NCI-H1694 treated with DMSO at 0.1 percent for 48 hours (cell line): ENCODE data around the gene DHODH.

ENCODE experiments used
- DNase-seq: peaks from one replicate; lab custom pipeline; 2025; lab: John Stamatoyannopoulos, UW

DHODH gene

GRCh38 chr16:72013888-72014581, 5.5 kb downstream of the DHODH start:
- no peak for DNase-seq

DNA sequence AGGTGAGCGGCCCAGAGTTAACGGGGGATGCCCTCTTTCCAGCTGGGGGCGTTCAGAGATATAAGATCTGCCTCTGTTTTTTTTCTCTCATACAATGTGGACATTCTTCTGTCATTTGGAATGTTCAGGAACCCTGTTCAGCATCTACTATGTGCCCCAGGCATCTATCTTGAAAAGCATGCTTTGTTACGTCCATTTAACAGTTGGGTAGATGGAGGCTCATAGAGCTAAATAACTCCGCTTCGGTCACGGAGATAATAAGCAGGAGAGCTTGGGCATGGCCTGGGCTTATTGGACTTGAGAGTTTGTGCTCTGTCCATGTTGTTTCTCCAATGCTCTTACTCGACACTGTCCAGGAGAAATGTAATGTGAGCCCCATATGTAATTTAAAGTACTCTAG, 6.1 kb downstream of the DHODH start:
- no peak for DNase-seq

DNA sequence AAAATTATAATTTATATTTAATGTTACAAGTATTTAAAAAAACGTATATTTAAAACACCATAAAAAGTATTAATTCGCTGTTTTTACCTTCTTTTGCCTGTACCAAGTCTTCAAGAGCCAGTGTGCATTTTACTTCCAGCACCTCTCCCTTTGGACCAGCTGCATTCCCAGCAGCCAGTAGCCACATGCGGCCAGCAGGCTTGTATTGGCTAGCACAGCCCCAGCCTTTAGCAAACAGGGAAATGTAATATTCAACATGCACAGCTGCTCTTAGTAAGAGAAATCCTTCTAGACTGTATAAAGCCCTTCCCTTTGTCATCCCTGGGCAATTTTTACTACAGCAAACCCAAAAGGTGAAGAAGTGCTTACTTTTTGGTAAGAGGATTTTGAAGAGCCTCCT, 6.6 kb downstream of the DHODH start:
- DNase-seq: no peak

DNA sequence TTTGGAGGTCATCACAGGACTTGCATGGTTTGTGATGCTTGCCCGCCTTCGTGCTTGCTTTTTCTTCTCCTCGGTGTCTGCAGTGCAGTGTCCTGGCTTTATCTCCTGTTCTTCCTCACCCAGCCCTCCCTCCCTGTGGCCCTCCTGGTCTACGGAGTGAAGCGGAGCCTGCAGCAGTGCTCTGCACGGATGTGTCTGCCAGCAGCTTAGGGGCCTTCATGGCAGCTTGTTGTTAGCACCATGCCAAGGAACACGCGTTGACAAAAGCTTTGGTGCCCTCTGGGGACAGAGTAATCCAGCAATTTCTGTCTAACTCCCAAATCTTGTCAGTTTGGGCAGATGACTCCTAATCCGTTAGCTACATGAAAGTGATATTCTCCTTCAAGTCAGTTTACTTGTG, 9.9 kb downstream of the DHODH start:
- DNase-seq: no peak

GRCh38 chr16:72021043-72021442, 12.5 kb downstream of the DHODH start:
- DNase-seq: no peak

GRCh38 chr16:72022127-72022526, 13.6 kb downstream of the DHODH start:
- DNase-seq: no peak

DNA sequence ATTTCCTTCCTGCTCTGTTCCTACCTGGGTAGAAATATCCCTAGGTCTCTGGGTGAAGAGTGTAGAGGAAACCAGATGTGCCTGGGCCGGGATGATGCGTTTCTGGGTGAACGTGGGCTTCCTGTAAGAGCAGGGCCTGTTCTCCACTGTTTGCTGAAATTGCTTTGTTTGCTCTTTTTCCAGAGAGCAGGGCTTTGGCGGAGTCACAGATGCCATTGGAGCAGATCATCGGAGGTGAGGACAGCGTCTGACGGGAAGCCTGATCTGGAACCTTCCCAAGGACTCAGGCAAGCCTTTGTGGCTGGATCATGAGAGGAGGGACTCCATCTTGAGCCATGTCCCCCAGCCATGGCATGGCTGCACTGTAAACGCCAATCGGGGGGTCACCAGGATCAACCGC, 15.4 kb downstream of the DHODH start:
- no peak for DNase-seq

DNA sequence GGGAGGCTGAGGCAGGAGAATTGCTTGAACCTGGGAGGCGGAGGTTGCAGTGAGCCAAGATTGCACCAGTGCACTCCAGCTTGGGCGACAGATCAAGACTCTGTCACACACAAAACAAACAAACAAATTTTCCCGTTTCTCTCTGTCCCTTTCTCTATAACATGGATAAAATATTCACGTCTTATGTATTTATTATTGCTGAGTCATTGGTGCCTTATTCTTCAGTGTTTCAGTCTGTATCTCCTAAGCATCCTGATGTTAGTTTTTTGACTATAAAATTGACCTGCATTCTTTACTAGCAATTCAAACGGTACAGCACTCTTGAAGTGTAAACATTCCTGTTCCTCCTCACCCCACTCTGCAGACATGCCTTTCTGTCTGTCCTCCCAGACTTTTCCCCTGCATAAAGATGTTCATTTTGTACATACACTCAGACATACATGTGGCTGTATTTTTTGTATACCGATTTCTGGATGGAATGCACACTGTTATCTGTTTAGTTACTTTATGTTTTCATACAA, 16.4 kb downstream of the DHODH start:
- DNase-seq: no peak

GRCh38 chr16:72025404-72026114, 17.0 kb downstream of the DHODH start:
- no peak for DNase-seq

DNA sequence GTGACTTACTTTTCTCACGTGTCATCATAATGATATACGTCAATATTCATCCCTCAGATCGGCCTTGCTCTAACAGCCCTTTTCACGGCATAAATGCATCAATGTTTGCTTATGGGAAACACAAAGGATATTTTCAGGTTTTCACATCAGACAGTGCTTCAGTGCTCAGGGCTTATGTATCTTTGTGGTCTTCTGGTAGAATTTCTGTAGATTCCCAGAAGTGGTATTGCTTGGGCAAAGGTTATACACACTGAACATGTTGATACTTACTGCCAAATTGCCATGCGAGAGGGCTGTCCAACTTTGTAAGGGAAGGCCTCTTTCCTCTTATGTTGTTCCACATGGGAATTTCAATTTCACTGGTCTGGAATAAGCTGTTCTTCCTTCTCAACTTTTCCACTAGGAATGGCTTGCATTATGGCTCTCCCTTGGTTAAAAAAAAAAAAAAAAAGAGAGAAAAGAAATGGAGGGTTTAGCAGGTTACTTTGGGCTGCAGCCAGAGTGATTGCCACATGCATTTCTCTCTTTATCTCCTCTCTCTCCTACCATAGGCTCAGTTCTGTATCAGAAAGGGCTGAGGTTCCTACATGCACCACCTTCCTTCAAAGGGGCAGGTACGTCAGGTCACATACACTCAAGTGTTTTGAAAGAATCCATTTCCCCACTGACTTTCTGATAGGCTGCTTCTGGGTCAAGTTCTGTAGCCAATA, 19.3 kb downstream of the DHODH start:
- no peak for DNase-seq

GRCh38 chr16:72029567-72030271, 21.2 kb downstream of the DHODH start:
- DNase-seq: no peak

DNA sequence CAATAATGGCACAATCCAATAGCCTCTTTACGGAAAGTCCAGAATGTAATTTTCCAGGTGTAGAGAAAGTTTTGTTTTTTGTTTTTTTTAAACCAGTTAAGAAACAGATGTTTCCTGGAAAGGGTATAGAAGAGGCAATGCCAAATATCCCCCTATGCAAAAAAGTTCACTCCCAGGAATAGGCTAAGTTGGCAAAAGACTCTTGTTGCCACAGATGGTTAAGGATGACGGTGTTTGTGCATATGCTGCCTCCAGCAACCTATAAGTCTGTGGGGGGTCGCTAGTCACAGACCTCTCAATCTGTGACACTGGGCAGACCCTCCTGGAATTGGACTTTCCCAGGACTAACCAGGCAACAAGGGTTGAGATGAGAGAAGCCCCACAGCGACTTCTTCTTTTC, 24.9 kb downstream of the DHODH start:
- DNase-seq: no peak

DNA sequence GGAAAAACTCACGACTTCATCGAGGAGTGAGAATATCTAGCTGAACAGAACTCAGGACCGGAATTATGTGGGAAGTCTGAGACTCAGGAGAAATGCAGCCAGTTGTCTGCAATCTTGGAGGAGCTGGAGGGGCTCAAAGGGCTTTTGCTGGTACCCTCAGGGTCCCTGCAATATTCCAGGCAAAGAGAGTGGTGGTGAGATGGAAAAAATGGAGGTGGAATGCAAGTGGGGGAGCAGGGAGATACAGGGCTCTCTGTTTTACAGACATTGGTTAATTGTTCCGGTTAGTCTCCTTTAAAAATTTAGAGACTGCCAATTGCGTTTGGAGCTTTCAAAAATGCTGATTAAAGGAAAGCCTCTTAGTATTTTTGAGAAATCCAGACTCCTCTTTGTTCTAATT, 27.6 kb downstream of the DHODH start:
- no peak for DNase-seq

GRCh38 chr16:72042157-72042660, 33.7 kb downstream of the DHODH start:
- no peak for DNase-seq

DNA sequence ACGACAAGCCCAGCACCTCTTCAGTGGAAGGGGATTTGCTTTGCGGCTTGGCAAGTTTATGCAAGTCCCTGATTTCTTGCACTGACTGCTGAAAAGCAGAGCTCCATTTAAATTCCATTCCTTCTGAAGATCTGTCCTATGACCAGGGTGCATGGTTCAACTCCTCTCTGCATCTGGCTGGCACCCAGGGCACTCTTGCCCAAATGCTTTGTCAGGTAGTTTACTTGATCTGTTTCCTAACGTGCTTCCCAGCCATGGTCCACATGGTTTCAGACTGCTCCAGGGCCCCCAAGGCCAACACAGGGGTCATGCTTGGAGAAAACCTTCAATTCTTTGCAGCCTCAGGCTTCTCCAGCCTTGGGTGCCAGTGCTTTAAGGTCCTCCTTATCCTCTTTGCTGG, 34.5 kb downstream of the DHODH start:
- no peak for DNase-seq

DNA sequence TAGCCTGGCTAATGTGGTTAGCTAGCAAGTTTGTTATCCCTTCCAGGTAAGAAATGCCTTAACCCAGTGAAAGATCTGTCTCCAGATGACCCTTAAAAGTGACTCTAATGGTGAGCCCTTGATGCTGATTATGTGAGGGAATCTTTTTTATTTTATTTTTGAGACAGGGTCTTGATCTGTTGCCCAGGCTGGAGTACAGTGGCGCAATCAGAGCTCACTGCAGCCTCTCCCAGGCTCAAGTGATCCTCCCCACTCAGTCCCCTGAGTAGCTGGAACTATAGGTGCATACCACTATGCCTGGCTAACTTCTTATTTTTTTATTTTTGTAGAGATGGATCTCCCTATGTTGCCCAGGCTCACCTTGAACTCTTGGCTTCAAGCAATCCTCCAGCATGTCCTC, 35.0 kb downstream of the DHODH start:
- no peak for DNase-seq

GRCh38 chr16:72044296-72044695, 35.8 kb downstream of the DHODH start:
- no peak for DNase-seq

GRCh38 chr16:72044825-72045359, 36.3 kb downstream of the DHODH start:
- no peak for DNase-seq

DNA sequence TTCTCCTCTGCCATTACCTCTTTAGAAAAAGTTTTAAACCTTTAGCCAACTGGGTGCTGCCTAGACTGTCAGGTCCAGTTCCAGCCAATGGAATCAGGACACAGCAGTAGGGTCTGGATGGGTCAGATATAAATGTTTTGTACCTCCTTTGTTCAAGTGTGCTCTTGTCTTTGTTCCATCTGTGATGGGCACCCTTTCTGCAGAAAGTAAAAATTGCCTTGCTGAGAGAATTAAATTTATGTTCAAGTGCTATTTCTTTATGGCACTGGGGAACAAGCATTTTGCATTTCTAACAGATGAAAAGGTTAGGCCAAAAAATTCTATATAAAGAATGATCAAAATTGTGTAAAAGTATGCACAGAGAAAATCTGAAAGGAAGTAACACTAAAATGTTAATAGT, 40.6 kb downstream of the DHODH start:
- no peak for DNase-seq

DNA sequence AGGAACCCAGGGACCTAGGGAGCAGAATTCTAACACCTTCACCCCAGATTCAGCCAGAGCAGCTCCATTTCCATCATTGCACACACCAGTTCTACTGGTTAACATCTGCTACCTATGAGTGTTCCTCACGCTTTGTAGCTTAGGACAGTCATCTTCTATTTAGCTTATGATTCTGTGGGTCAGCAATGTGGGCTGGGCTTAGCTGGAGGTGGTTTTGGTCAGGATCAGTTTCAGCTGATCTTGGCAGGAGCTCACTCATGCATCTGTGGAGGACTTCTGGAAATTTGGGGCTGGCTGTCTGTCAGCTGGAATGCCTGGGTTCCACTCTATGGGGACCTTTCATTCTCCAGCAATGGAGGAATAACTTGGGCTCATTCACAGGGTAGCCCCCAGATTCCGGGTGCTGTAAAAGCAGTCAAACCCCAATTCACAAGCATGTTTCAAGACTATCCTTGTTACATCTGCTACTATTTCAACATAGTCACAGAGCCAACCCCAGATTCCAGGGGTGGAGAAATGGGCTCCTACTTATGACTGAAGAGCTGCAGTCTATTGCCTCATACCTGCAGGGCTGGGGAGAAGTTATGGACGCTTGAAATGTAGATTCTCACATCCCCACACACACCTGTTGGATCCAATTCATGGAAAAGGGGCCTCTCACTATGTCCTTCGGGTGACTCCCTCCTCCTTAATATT, 42.4 kb downstream of the DHODH start:
- no peak for DNase-seq

- DNase-seq: no peak
Observed at GRCh38 chr16:72051818-72052217, 43.3 kb downstream of the DHODH start.
